ENCODE data around the gene GSTO1. TPM values are rescaled to one million over a fixed set of nuclear protein-coding genes. Genes with fewer than 3 reads are reported as not detected.
"Not testable (repeated sequence)": the region's sequence is repeated elsewhere in the genome, so short reads cannot be mapped to it uniquely, and the experiment has no call there.

Gene GSTO1
- total and polyA plus RNA-seq, 2 donors (not counting 1 experiment from before 2014, with no cell fraction given) = 30.1 to 37.7 TPM

DNA sequence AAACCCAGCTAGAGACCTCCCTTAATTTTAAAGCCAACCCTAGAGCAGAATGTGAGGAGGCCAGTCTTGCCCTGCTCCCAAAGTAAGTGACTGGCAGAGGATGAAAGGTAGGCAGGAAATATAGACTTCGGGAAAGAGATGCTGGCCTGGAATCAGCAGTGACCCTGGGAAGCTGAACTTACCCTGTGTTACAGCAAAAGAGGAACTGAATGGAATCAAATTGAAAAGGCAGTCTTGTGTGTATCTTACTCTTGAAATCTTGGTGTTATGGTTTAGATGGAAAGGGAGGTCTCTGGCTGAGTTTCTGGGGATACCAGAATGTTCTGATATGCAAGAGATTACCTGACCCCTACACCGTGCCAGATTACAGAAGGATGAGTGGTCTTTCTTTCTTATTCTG lies 14.6 kb upstream of the GSTO1 start:
- ChIA-PET POLR2A (no interaction called here), CTCF (no interaction called here)
- Mint-ChIP-seq H3K27ac (no peak overlapping the region), H3K9me3 (ENCODE audit: insufficient read depth) (peaks cover 4% of the 10 kb centered on the region), H3K27me3 (peaks cover 60% of the 10 kb centered on the region), H3K4me3 (no peak overlapping the region), H3K4me1 (no peaks in the 10 kb centered on the region)
- Histone ChIP-seq H3K9me3 (ENCODE audit: control extremely low read depth in 1 of 3, control insufficient read depth in 2 of 3, insufficient read depth in 1 of 3, low read length in 2 of 3) (peaks cover 0 to 3% (median 2%) of the 10 kb centered on the region in 3 donors), H3K79me2 (ENCODE audit: control insufficient read depth, insufficient read depth, low read length) (no peaks in the 10 kb centered on the region), H3K27me3 (replicated peaks in 1 of 4; ENCODE audit: control extremely low read depth in 1 of 4, control insufficient read depth in 3 of 4, insufficient read depth in 4 of 4, low read length in 3 of 4) (peaks cover 0 to 11% (median 3%) of the 10 kb centered on the region in 4 experiments), H4K20me1 (ENCODE audit: control insufficient read depth, insufficient read depth, low read length, poor library complexity, severe bottlenecking) (no peaks in the 10 kb centered on the region), H3K4me3 (ENCODE audit: control extremely low read depth in 1 of 5, extremely low read depth in 1 of 5, insufficient read depth in 1 of 5, low read depth in 2 of 5, low read length in 4 of 5) (no peak overlapping the region), H3K4me2 (replicated peaks; ENCODE audit: low read depth, low read length, poor library complexity, severe bottlenecking) (no peak overlapping the region), H3K4me1 (ENCODE audit: control insufficient read depth in 2 of 2, insufficient read depth in 2 of 2, low read length in 2 of 2) (no peaks in the 10 kb centered on the region), H3K27ac (ENCODE audit: low read length in 2 of 2) (no peak overlapping the region), H3K36me3 (replicated peaks in 1 of 2; ENCODE audit: control extremely low read depth in 1 of 2, control insufficient read depth in 1 of 2, extremely low read depth in 1 of 2, insufficient read depth in 2 of 2, low read length in 1 of 2) (no peaks in the 10 kb centered on the region), H2AFZ (ENCODE audit: insufficient read depth, low read depth, low read length, poor library complexity, severe bottlenecking) (no peak overlapping the region), H3K9ac (ENCODE audit: low read length) (no peak overlapping the region)
- 0% methylated on average over 1 of the region's 2 CpGs for WGBS (ENCODE audit: insufficient coverage)
- DNase-seq (no peak), ATAC-seq (ENCODE audit: low read depth) (no peak)
- intact Hi-C loops (cut with micrococcal nuclease) = no loop called here
- TF ChIP-seq, protein P1, sequence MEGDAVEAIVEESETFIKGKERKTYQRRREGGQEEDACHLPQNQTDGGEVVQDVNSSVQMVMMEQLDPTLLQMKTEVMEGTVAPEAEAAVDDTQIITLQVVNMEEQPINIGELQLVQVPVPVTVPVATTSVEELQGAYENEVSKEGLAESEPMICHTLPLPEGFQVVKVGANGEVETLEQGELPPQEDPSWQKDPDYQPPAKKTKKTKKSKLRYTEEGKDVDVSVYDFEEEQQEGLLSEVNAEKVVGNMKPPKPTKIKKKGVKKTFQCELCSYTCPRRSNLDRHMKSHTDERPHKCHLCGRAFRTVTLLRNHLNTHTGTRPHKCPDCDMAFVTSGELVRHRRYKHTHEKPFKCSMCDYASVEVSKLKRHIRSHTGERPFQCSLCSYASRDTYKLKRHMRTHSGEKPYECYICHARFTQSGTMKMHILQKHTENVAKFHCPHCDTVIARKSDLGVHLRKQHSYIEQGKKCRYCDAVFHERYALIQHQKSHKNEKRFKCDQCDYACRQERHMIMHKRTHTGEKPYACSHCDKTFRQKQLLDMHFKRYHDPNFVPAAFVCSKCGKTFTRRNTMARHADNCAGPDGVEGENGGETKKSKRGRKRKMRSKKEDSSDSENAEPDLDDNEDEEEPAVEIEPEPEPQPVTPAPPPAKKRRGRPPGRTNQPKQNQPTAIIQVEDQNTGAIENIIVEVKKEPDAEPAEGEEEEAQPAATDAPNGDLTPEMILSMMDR (IDR thresholded peaks at IDR 0.05) = no peak
- no peak for TF ChIP-seq EZH2 (IDR thresholded peaks at IDR 0.05; ENCODE audit: borderline replicate concordance, insufficient read depth, low read depth, low read length, poor library complexity, severe bottlenecking)

DNA sequence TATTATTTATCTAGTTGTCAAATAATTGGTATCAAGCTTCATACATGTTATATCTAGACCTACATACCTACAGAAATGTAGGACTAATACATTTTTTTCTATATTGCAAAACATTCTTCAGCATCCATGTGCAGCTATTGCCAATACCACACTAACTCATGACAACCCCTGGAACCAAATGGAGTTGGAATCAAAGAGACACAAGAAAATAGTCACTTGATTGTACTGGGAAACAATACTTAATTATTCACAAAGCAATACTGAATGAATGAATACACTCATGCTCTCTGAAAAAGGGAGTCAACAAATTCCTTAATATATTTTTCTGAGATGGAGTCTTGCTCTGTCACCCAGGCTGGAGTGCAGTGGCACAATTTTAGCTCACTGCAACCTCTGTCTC lies 12.1 kb upstream of the GSTO1 start:
- Histone ChIP-seq H3K4me3 (ENCODE audit: control extremely low read depth in 1 of 5, extremely low read depth in 1 of 5, insufficient read depth in 1 of 5, low read depth in 2 of 5, low read length in 4 of 5) (no peak overlapping the region), H3K27me3 (replicated peaks in 1 of 4; ENCODE audit: control extremely low read depth in 1 of 4, control insufficient read depth in 3 of 4, insufficient read depth in 4 of 4, low read length in 3 of 4) (peaks cover 0 to 11% (median 3%) of the 10 kb centered on the region in 4 experiments), H3K36me3 (replicated peaks in 1 of 2; ENCODE audit: control extremely low read depth in 1 of 2, control insufficient read depth in 1 of 2, extremely low read depth in 1 of 2, insufficient read depth in 2 of 2, low read length in 1 of 2) (no peaks in the 10 kb centered on the region), H2AFZ (ENCODE audit: insufficient read depth, low read depth, low read length, poor library complexity, severe bottlenecking) (no peak overlapping the region), H3K9ac (ENCODE audit: low read length) (no peak overlapping the region), H3K27ac (ENCODE audit: low read length in 2 of 2) (no peak overlapping the region), H3K4me2 (replicated peaks; ENCODE audit: low read depth, low read length, poor library complexity, severe bottlenecking) (no peak overlapping the region), H3K4me1 (ENCODE audit: control insufficient read depth in 2 of 2, insufficient read depth in 2 of 2, low read length in 2 of 2) (no peaks in the 10 kb centered on the region), H4K20me1 (ENCODE audit: control insufficient read depth, insufficient read depth, low read length, poor library complexity, severe bottlenecking) (no peaks in the 10 kb centered on the region), H3K9me3 (ENCODE audit: control extremely low read depth in 1 of 3, control insufficient read depth in 2 of 3, insufficient read depth in 1 of 3, low read length in 2 of 3) (peaks cover 0 to 6% (median 0%) of the 10 kb centered on the region in 3 donors), H3K79me2 (ENCODE audit: control insufficient read depth, insufficient read depth, low read length) (no peaks in the 10 kb centered on the region)
- no peaks in the 10 kb centered on the region for H3K9me3 Mint-ChIP-seq (ENCODE audit: insufficient read depth)
- H3K27me3 Mint-ChIP-seq = peaks cover 43% of the 10 kb centered on the region
- TF ChIP-seq, protein P1 (IDR thresholded peaks at IDR 0.05) = no peak
- no peak for TF ChIP-seq EZH2 (IDR thresholded peaks at IDR 0.05; ENCODE audit: borderline replicate concordance, insufficient read depth, low read depth, low read length, poor library complexity, severe bottlenecking)
- POLR2A ChIA-PET = interaction anchor here (0.5 kb wide), 1 partner anchor 904 kb away, joined by 4 read pairs; no protein-coding TSS in a partner anchor
- no peak overlapping the region for H3K27ac Mint-ChIP-seq
- no peak for ATAC-seq (ENCODE audit: low read depth)
- no peaks in the 10 kb centered on the region for H3K4me1 Mint-ChIP-seq
- intact Hi-C loops (cut with micrococcal nuclease) = no loop called here
- H3K4me3 Mint-ChIP-seq = no peak overlapping the region
- DNase-seq = no peak
- CTCF ChIA-PET = no interaction called here

DNA sequence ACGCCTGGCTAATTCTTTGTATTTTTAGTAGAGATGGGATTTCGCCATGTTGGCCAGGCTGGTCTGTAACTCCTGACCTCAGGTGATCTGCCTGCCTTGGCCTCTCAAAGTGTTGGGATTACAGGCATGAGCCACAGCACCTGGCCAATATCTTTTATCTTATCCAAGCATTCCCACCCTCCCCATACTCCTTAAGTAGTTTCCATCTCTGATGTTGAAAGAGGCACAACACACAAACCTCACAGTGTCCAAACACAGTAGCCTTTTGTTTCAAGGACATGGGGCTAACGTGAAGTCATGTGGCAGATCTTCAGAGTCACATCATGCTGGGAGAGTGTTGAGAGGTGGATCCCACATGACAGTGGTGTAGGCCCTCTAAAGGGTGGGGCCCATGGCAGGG lies 11.7 kb upstream of the GSTO1 start:
- POLR2A ChIA-PET; H3K4me2 ChIP-seq (replicated peaks; ENCODE audit: low read depth, low read length, poor library complexity, severe bottlenecking); H3K9me3 ChIP-seq (ENCODE audit: control extremely low read depth in 1 of 3, control insufficient read depth in 2 of 3, insufficient read depth in 1 of 3, low read length in 2 of 3); H3K4me3 ChIP-seq (ENCODE audit: control extremely low read depth in 1 of 5, extremely low read depth in 1 of 5, insufficient read depth in 1 of 5, low read depth in 2 of 5, low read length in 4 of 5); H3K9me3 Mint-ChIP-seq (ENCODE audit: insufficient read depth); ATAC-seq (ENCODE audit: low read depth); CTCF ChIA-PET; intact Hi-C loops (cut with micrococcal nuclease); H3K4me1 Mint-ChIP-seq; DNase-seq; H3K27ac Mint-ChIP-seq; H4K20me1 ChIP-seq (ENCODE audit: control insufficient read depth, insufficient read depth, low read length, poor library complexity, severe bottlenecking); H3K4me1 ChIP-seq (ENCODE audit: control insufficient read depth in 2 of 2, insufficient read depth in 2 of 2, low read length in 2 of 2); H3K79me2 ChIP-seq (ENCODE audit: control insufficient read depth, insufficient read depth, low read length); H3K27ac ChIP-seq (ENCODE audit: low read length in 2 of 2); H3K36me3 ChIP-seq (replicated peaks in 1 of 2; ENCODE audit: control extremely low read depth in 1 of 2, control insufficient read depth in 1 of 2, extremely low read depth in 1 of 2, insufficient read depth in 2 of 2, low read length in 1 of 2); H3K4me3 Mint-ChIP-seq; H2AFZ ChIP-seq (ENCODE audit: insufficient read depth, low read depth, low read length, poor library complexity, severe bottlenecking); H3K9ac ChIP-seq (ENCODE audit: low read length): not testable (repeated sequence)
- no CpG with 5 or more reads among the region's 3 CpGs for WGBS (ENCODE audit: insufficient coverage)
- H3K27me3 ChIP-seq (replicated peaks in 1 of 4; ENCODE audit: control extremely low read depth in 1 of 4, control insufficient read depth in 3 of 4, insufficient read depth in 4 of 4, low read length in 3 of 4) = peaks cover 0 to 11% (median 3%) of the 10 kb centered on the region in 4 experiments
- H3K27me3 Mint-ChIP-seq = peaks cover 40% of the 10 kb centered on the region
